LNCaP clone FGC (cell line): ENCODE measurements around the gene MRPL16.

Experiments used
- DNase-seq: peaks from one replicate; pipeline ENCODE4 v3.0.0-alpha.2; 2011; ENCODE audit warnings: low read depth
- H3K4me3 ChIP-seq: 2 replicates; pipeline ENCODE4 v1.5.1; 2011; ENCODE audit warnings: mild to moderate bottlenecking, low read depth, low read length, control low read depth
- CTCF ChIP-seq: IDR thresholded peaks from 2 replicates; pipeline ENCODE4 v1.5.1; 2012; ENCODE audit warnings: mild to moderate bottlenecking; ENCODE audit not compliant: control insufficient read depth, insufficient read depth; ENCODE audit errors: extremely low read depth

The MRPL16 gene

GRCh38 chr11:59812220-59812619, 1.6 kb upstream of the MRPL16 start:
- no peak for TF ChIP-seq CTCF
- H3K4me3 ChIP-seq = no peak overlapping the region
- no peak for DNase-seq

GRCh38 chr11:59810911-59811259, 307 bp upstream of the MRPL16 start:
- TF ChIP-seq CTCF = no peak
- DNase-seq = no peak
- H3K4me3 ChIP-seq = peak overlapping the region; percentile 89

- H3K4me3 ChIP-seq = no peak overlapping the region
- no peak for TF ChIP-seq CTCF
- DNase-seq = no peak
These were observed 3.4 kb downstream of the MRPL16 start for GRCh38 chr11:59807047-59807610.

- TF ChIP-seq CTCF = no peak
- no peak overlapping the region for H3K4me3 ChIP-seq
- DNase-seq = no peak
These were observed 6.5 kb downstream of the MRPL16 start for GRCh38 chr11:59804061-59804460.

GRCh38 chr11:59802639-59803176, 7.9 kb downstream of the MRPL16 start:
- peak; percentile 69 for TF ChIP-seq CTCF
- no peak for DNase-seq
- no peak overlapping the region for H3K4me3 ChIP-seq

GRCh38 chr11:59801981-59802638, 8.5 kb downstream of the MRPL16 start:
- no peak overlapping the region for H3K4me3 ChIP-seq
- no peak for TF ChIP-seq CTCF
- no peak for DNase-seq

- TF ChIP-seq CTCF = no peak
- DNase-seq = no peak
- no peak overlapping the region for H3K4me3 ChIP-seq
These were observed 9.3 kb downstream of the MRPL16 start for GRCh38 chr11:59801160-59801706.
